Lower leg skin (tissue), 4 donors: ENCODE data around the gene CDC23. TPM values are rescaled to one million over a fixed set of nuclear protein-coding genes. Genes with fewer than 3 reads are reported as not detected.

Source experiments
- DNase-seq, 2 donors: peaks; one replicate each; pipeline ENCODE4 v3.0.0-alpha.2; 2019; ENCODE audit warnings: low spot score in 2 of 2
- H3K4me3 ChIP-seq: fragments of 200-600 bp; sonication (generic); 2 replicates; pipeline ENCODE4 v1.5.1; 2017; ENCODE audit warnings: mild to moderate bottlenecking, low read depth; ENCODE audit not compliant: poor library complexity, severe bottlenecking
- CTCF ChIP-seq, 3 donors: fragments of 450-650 bp; IDR thresholded peaks; one replicate each; pipeline ENCODE4 v1.5.1; 2016; ENCODE audit warnings: antibody characterized with exemption in 3 of 3, mild to moderate bottlenecking in 3 of 3, moderate library complexity in 2 of 3
- POLR2A ChIP-seq, 2 donors: fragments of 450-650 bp; IDR thresholded peaks; one replicate each; pipeline ENCODE4 v1.6.1; 2016 to 2017; ENCODE audit warnings: antibody characterized with exemption in 2 of 2, mild to moderate bottlenecking in 1 of 2, moderate library complexity in 1 of 2
- WGBS, 2 donors: methylation state at CpG; one replicate each; pipeline ENCODE4 v1.1.5; 2018; 5-methylcytosine and 5-hydroxymethylcytosine counted together
- intact Hi-C: fragments of 100-400 bp; cut with DNase I; formaldehyde crosslinking; loops from one replicate; pipeline ENCODE4 v1.15.0; 2023; ENCODE audit warnings: low total_unique reads
- total RNA-seq, 4 donors: library from RNA; depleted of rRNA; stranded (reverse); fragments of >200 nt; gene quantifications; one replicate each; pipeline ENCODE4 v1.1.0, GENCODE V29; 2016

CDC23 gene
- total RNA-seq, 4 donors from 2014 or later = 21.3 to 33.4 (median 23.3) TPM

- intact Hi-C loops = no loop called here
- TF ChIP-seq CTCF (IDR thresholded peaks at IDR 0.05) (no peak), POLR2A (IDR thresholded peaks at IDR 0.05) (no peak)
- no peak for DNase-seq
- 2 to 3% methylated on average over 23 of the region's 23 CpGs for WGBS, 2 donors
- no peak overlapping the region for H3K4me3 ChIP-seq
These were observed 33.8 kb downstream of the CDC23 start for GRCh38 chr5:138179277-138179857.

DNA sequence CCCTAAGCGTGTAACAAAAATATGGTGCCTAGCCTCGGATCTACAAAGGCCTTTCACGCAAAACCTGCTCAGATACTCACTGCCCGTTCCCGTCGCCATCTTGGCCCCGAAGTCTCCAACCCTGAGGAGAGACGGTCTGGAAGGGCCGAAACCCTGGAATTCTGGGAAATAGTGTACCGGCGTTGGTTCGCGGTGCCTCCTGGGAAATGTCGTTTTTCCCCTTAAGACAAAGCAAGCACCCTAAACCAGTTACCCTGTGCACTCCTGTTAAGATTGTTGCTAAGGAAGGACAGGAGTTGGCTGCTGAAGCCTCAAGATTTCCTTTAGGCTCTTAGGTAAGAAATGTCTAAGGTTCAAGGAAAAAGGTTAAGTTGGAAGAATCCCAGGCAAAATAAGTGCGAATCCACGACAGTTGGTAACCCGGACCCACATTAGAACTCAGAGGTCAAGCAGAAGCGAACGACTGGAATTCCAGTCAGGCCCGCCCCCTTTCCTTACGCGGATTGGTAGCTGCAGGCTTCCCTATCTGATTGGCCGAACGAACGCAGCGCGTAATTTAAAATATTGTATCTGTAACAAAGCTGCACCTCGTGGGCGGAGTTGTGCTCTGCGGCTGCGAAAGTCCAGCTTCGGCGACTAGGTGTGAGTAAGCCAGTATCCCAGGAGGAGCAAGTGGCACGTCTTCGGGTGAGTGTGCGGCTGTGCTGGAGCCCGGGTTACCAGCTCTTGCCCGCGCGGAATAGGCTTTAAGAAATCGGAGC lies 34.4 kb downstream of the CDC23 start, which contains the start of the genes BRD8 and KIF20A:
Gene BRD8, minus strand, starts transcription at position 115 of the 761 bp plus-strand sequence. Its CDS starts 16 bp downstream, at position 99.
Gene KIF20A, plus strand, starts transcription at position 597 of the 761 bp plus-strand sequence. CDS start 569 bp downstream, outside the sequence.
- peak within 1 kb of the TSS; percentile 59 for H3K4me3 ChIP-seq
- TF ChIP-seq CTCF (IDR thresholded peaks at IDR 0.05) = no peak
- TF ChIP-seq POLR2A (IDR thresholded peaks at IDR 0.05) = no peak
- intact Hi-C loops = no loop called here
- peak; percentile 98 to 99 for DNase-seq
- 1% methylated on average over 41 of the region's 41 CpGs for WGBS, 2 donors

DNA sequence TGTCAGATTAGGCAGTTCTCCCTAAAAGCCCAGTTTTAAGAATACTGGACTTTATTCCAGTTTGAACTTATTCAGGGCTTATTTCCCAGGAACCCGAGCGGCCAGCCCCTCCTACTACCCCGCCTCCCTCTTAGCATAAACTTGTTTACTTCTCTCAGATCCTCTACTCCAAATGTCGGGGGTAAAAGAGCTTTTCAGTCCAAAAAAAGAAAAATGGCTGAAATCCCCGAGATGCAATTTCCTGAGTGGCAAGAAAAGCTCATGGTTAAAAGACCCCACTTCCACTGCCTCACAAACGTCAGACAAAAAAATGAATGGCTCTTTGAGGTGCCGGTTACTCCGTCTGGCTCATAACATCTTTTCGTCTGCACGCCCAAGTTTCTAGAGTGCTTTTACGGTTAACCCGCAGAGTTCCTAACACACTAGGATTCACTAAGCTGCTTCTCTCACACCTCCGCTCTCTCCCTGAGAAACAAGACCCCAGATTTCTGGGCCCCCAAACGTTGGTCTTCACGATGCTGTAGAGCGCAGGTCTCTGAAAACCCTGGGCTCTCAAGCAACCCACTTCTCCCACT lies 35.1 kb downstream of the CDC23 start:
- DNase-seq = peak in 1 of 2 donors; percentile 20
- H3K4me3 ChIP-seq = peak overlapping the region; percentile 59
- WGBS, 2 donors = 0% methylated on average over 16 of the region's 16 CpGs
- intact Hi-C loops = no loop called here
- TF ChIP-seq POLR2A (IDR thresholded peaks at IDR 0.05) (no peak), CTCF (IDR thresholded peaks at IDR 0.05) (no peak)

GRCh38 chr5:138170299-138170698 lies 42.8 kb downstream of the CDC23 start:
- no peak for DNase-seq
- TF ChIP-seq POLR2A (IDR thresholded peaks at IDR 0.05) (no peak), CTCF (IDR thresholded peaks at IDR 0.05) (no peak)
- no peak overlapping the region for H3K4me3 ChIP-seq
- intact Hi-C loops = no loop called here

DNA sequence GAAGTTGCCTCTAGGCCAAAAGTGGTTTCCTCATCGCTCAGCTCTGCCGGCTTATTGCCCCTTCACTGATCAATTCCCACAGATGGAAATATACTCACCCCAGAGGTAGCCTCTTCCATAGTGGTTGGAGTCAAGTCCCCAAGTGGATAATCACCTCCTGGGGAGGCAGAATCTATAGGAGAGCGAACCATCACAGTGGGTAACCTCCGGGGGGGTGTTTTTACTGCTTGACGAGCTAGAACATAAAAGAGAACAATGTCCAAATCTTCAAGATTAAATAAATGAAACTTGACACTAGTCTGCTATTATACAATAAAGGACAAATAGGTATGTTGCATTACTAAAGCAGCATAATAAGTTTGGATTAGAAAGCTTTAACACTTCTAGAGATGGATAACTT lies 44.0 kb downstream of the CDC23 start:
- TF ChIP-seq CTCF (IDR thresholded peaks at IDR 0.05) (no peak), POLR2A (IDR thresholded peaks at IDR 0.05) (no peak)
- intact Hi-C loops = no loop called here
- no peak overlapping the region for H3K4me3 ChIP-seq
- no peak for DNase-seq
- 88 to 94% methylated on average over 5 of the region's 5 CpGs for WGBS, 2 donors
